Measurements from ENCODE around the gene TCERG1.
"Not testable (repeated sequence)": the region's sequence is repeated elsewhere in the genome, so short reads cannot be mapped to it uniquely, and the experiment has no call there.

Gene TCERG1

GRCh38 chr5:146523698-146524097 lies 76.6 kb downstream of the TCERG1 start:
- DNase-seq, result no peak

GRCh38 chr5:146527785-146528184 lies 80.7 kb downstream of the TCERG1 start:
- no peak for DNase-seq

GRCh38 chr5:146528236-146528635 lies 81.1 kb downstream of the TCERG1 start:
- DNase-seq, result no peak

GRCh38 chr5:146529984-146530383 lies 82.9 kb downstream of the TCERG1 start:
- no peak for DNase-seq

- DNase-seq, result peak; percentile 64 to 68
Measured at GRCh38 chr5:146533260-146533857, 86.2 kb downstream of the TCERG1 start.

GRCh38 chr5:146533882-146534281 lies 86.7 kb downstream of the TCERG1 start:
- no peak for DNase-seq

- DNase-seq, result no peak
Measured at GRCh38 chr5:146538432-146538831, 91.3 kb downstream of the TCERG1 start.

- no peak for DNase-seq
Measured at GRCh38 chr5:146539973-146540372, 92.8 kb downstream of the TCERG1 start.

GRCh38 chr5:146540414-146540813 lies 93.3 kb downstream of the TCERG1 start:
- no peak for DNase-seq

GRCh38 chr5:146541958-146542849 lies 95.1 kb downstream of the TCERG1 start:
- DNase-seq, result peak; percentile 24 to 30

GRCh38 chr5:146544232-146544631 lies 97.1 kb downstream of the TCERG1 start:
- no peak for DNase-seq

- DNase-seq, result no peak
Measured at GRCh38 chr5:146548781-146549449, 101.8 kb downstream of the TCERG1 start.

GRCh38 chr5:146549615-146550014 lies 102.5 kb downstream of the TCERG1 start:
- no peak for DNase-seq

GRCh38 chr5:146553446-146553845 lies 106.3 kb downstream of the TCERG1 start:
- no peak for DNase-seq

- DNase-seq, result not testable (repeated sequence)
Measured at GRCh38 chr5:146556884-146557283, 109.8 kb downstream of the TCERG1 start.

GRCh38 chr5:146560205-146560812 lies 113.2 kb downstream of the TCERG1 start:
- no peak for DNase-seq

Data from AML-193 (cell line).